OCI-LY1 (cell line): ENCODE measurements around the gene PRR16.

Source experiments
- H2AFZ ChIP-seq: fragments of 200-600 bp; sonication (generic), shearing (Covaris generic); 2 replicates; pipeline ENCODE4 v1.6.0; 2014; ENCODE audit warnings: antibody characterized with exemption, mild to moderate bottlenecking, low read length
- H3F3A ChIP-seq: fragments of 200-600 bp; sonication (generic), shearing (Covaris generic); 2 replicates; pipeline ENCODE4 v1.6.0; 2014; ENCODE audit warnings: mild to moderate bottlenecking, antibody characterized with exemption, low read length, moderate library complexity; ENCODE audit not compliant: insufficient read depth
- H3K27ac ChIP-seq: fragments of 200-600 bp; sonication (generic); 2 replicates; pipeline ENCODE4 v1.5.1; 2014; ENCODE audit warnings: low read length, mixed run types, mild to moderate bottlenecking, low read depth; ENCODE audit not compliant: poor library complexity, severe bottlenecking
- H3K27me3 ChIP-seq: fragments of 200-600 bp; sonication (generic); 2 replicates; pipeline ENCODE4 v1.6.0; 2014; ENCODE audit warnings: antibody characterized with exemption, mild to moderate bottlenecking, low read length, moderate library complexity; ENCODE audit not compliant: insufficient read depth
- H3K36me3 ChIP-seq: fragments of 200-600 bp; sonication (generic); 2 replicates; pipeline ENCODE4 v1.6.1; 2014; ENCODE audit warnings: mild to moderate bottlenecking, antibody characterized with exemption, low read length, moderate library complexity, mixed read lengths; ENCODE audit not compliant: insufficient read depth
- H3K4me1 ChIP-seq: fragments of 200-600 bp; sonication (generic); 2 replicates; pipeline ENCODE4 v1.5.1; 2014; ENCODE audit warnings: mild to moderate bottlenecking, low read length, moderate library complexity; ENCODE audit not compliant: insufficient read depth, severe bottlenecking
- H3K4me2 ChIP-seq: fragments of 200-600 bp; sonication (generic), shearing (Covaris generic); 2 replicates; pipeline ENCODE4 v1.6.1; 2014; ENCODE audit warnings: low read length
- H3K4me3 ChIP-seq: fragments of 200-600 bp; sonication (generic); 2 replicates; pipeline ENCODE4 v1.5.1; 2014; ENCODE audit warnings: low read length, low read depth, mild to moderate bottlenecking, mixed read lengths; ENCODE audit not compliant: poor library complexity, severe bottlenecking
- H3K79me2 ChIP-seq: fragments of 200-600 bp; shearing (Covaris generic); 2 replicates; pipeline ENCODE4 v1.6.1; 2016; ENCODE audit warnings: mixed run types, low read length, mixed read lengths; ENCODE audit not compliant: insufficient read depth
- H3K9ac ChIP-seq: fragments of 200-600 bp; sonication (generic), shearing (Covaris generic); 2 replicates; pipeline ENCODE4 v1.6.1; 2014; ENCODE audit warnings: mild to moderate bottlenecking, low read length, mixed read lengths
- H3K9me2 ChIP-seq: fragments of 200-600 bp; sonication (generic), shearing (Covaris generic); 2 replicates; pipeline ENCODE4 v1.6.1; 2014; ENCODE audit warnings: low read depth, mild to moderate bottlenecking, low read length, mixed read lengths
- H3K9me3 ChIP-seq: fragments of 200-600 bp; shearing (Covaris generic); 2 replicates; pipeline ENCODE4 v1.6.1; 2014; ENCODE audit warnings: low read length, mixed read lengths
- H4K20me1 ChIP-seq: fragments of 200-600 bp; sonication (generic), shearing (Covaris generic); 2 replicates; pipeline ENCODE4 v1.6.0; 2016; ENCODE audit warnings: mild to moderate bottlenecking, low read length; ENCODE audit not compliant: insufficient read depth
- CTCF ChIP-seq: fragments of 200-600 bp; sonication (generic), shearing (Covaris generic); IDR thresholded peaks from 2 replicates; pipeline ENCODE4 v1.5.1; 2017; ENCODE audit warnings: mild to moderate bottlenecking, antibody characterized with exemption, low read length, moderate library complexity, mixed read lengths
- EZH2 ChIP-seq: fragments of 200-600 bp; sonication (generic), shearing (Covaris generic); IDR thresholded peaks from 2 replicates; pipeline ENCODE4 v1.8.0; 2017; ENCODE audit warnings: borderline replicate concordance, mixed run types, mild to moderate bottlenecking, antibody characterized with exemption, low read length, moderate library complexity, mixed read lengths

PRR16 gene

GRCh38 chr5:120430572-120430971 lies 33.5 kb upstream of the PRR16 start:
- Histone ChIP-seq H3K9me2 (no peaks in the 10 kb centered on the region), H2AFZ (no peak overlapping the region), H3K36me3 (no peaks in the 10 kb centered on the region), H3K27me3 (no peaks in the 10 kb centered on the region), H3K4me2 (no peak overlapping the region), H3K4me3 (no peak overlapping the region), H3K27ac (no peak overlapping the region), H3K4me1 (no peaks in the 10 kb centered on the region), H3K9ac (no peak overlapping the region), H4K20me1 (no peaks in the 10 kb centered on the region), H3K79me2 (no peaks in the 10 kb centered on the region), H3K9me3 (no peaks in the 10 kb centered on the region), H3F3A (no peaks in the 10 kb centered on the region)
- no peak for TF ChIP-seq EZH2
- TF ChIP-seq CTCF, result no peak

- TF ChIP-seq CTCF (no peak), EZH2 (no peak)
- H3K4me1 ChIP-seq, result no peaks in the 10 kb centered on the region
Observed at GRCh38 chr5:120432861-120433260, 31.2 kb upstream of the PRR16 start.

GRCh38 chr5:120435129-120435528 lies 29.0 kb upstream of the PRR16 start:
- H3K9me3 ChIP-seq, result no peaks in the 10 kb centered on the region
- no peaks in the 10 kb centered on the region for H3K4me1 ChIP-seq
- H3K9ac ChIP-seq, result no peak overlapping the region
- no peak overlapping the region for H3K4me2 ChIP-seq
- H2AFZ ChIP-seq, result no peak overlapping the region
- H3K27ac ChIP-seq, result no peak overlapping the region
- H3K4me3 ChIP-seq, result no peak overlapping the region
- H3K79me2 ChIP-seq, result no peaks in the 10 kb centered on the region
- TF ChIP-seq EZH2, result no peak
- TF ChIP-seq CTCF, result no peak
- no peaks in the 10 kb centered on the region for H3K9me2 ChIP-seq
- H3K36me3 ChIP-seq, result no peaks in the 10 kb centered on the region
- no peaks in the 10 kb centered on the region for H3F3A ChIP-seq
- H3K27me3 ChIP-seq, result no peaks in the 10 kb centered on the region
- no peaks in the 10 kb centered on the region for H4K20me1 ChIP-seq

More at GRCh38 chr5:120432861-120433260, 31.2 kb upstream of the PRR16 start:
- Histone ChIP-seq H3F3A (no peaks in the 10 kb centered on the region), H3K79me2 (no peaks in the 10 kb centered on the region), H3K4me2 (no peak overlapping the region), H3K4me3 (no peak overlapping the region), H2AFZ (no peak overlapping the region), H3K9me2 (no peaks in the 10 kb centered on the region), H3K36me3 (no peaks in the 10 kb centered on the region), H3K9ac (no peak overlapping the region), H3K27ac (no peak overlapping the region), H4K20me1 (no peaks in the 10 kb centered on the region), H3K9me3 (no peaks in the 10 kb centered on the region), H3K27me3 (no peaks in the 10 kb centered on the region)
